SU-DHL-6 (cell line): ENCODE measurements around the gene GOLGA8H.
"Not testable (repeated sequence)": the region's sequence is repeated elsewhere in the genome, so short reads cannot be mapped to it uniquely, and the experiment has no call there.

Source experiments
- CTCF ChIP-seq: fragments of 200-600 bp; sonication (generic); IDR thresholded peaks from one replicate; pipeline ENCODE4 v1.5.1; 2017; ENCODE audit warnings: antibody characterized with exemption, mild to moderate bottlenecking, low read length, moderate library complexity; ENCODE audit not compliant: insufficient read depth, poor library complexity, severe bottlenecking
- EZH2phosphoT487 ChIP-seq: fragments of 200-600 bp; sonication (generic), shearing (Covaris generic); conservative IDR thresholded peaks from 2 replicates; pipeline ENCODE4 v1.6.1; 2018; ENCODE audit warnings: mild to moderate bottlenecking, antibody characterized with exemption, low read length, moderate library complexity, mixed read lengths

- TF ChIP-seq CTCF, EZH2phosphoT487: not testable (repeated sequence)
Observed at GRCh38 chr15:30579394-30579970, 24.3 kb upstream of the GOLGA8H start.
